OCI-LY7 (cell line): ENCODE data around the gene CBFA2T2. TPM values are rescaled to one million over a fixed set of nuclear protein-coding genes. Genes with fewer than 3 reads are reported as not detected.

ENCODE experiments used
- BruUV-seq: library from RNA; stranded (reverse); fragments of 400-500 nt; replicated peaks from 2 replicates; lab custom pipeline; 2021; lab: Mats Ljungman, UMichigan
- CTCF ChIA-PET: fragments of 300-600 bp; sonication (Branson Sonifier 250); formaldehyde crosslinking; loops from one replicate; lab custom pipeline; 2022; ENCODE audit warnings: antibody characterized with exemption; ENCODE audit not compliant: unreplicated experiment; lab: Charles Lee
- POLR2A ChIA-PET: fragments of 300-600 bp; sonication (Branson Sonifier 250); formaldehyde crosslinking; loops from one replicate; lab custom pipeline; 2022; ENCODE audit warnings: antibody characterized with exemption; lab: Charles Lee
- DNase-seq: peaks from one replicate; pipeline ENCODE4 v3.0.0-alpha.2; 2015; ENCODE audit warnings: low spot score
- H2AFZ ChIP-seq: fragments of 200-600 bp; sonication (generic), shearing (Covaris generic); 2 replicates; pipeline ENCODE4 v1.6.1; 2014; ENCODE audit warnings: mild to moderate bottlenecking, antibody characterized with exemption, low read length, moderate library complexity
- H3K27ac ChIP-seq: fragments of 200-600 bp; sonication (generic); 2 replicates; pipeline ENCODE4 v1.5.1; 2014; ENCODE audit warnings: mixed run types, low read depth, mild to moderate bottlenecking, moderate library complexity, low read length, inconsistent platforms; ENCODE audit not compliant: poor library complexity, severe bottlenecking
- H3K36me3 ChIP-seq: fragments of 200-600 bp; sonication (generic); 2 replicates; pipeline ENCODE4 v1.6.1; 2014; ENCODE audit warnings: mild to moderate bottlenecking, antibody characterized with exemption, low read length, moderate library complexity, mixed read lengths; ENCODE audit not compliant: insufficient read depth
- H3K4me1 ChIP-seq: fragments of 200-600 bp; sonication (generic); 2 replicates; pipeline ENCODE4 v1.5.1; 2014; ENCODE audit warnings: mild to moderate bottlenecking, low read length; ENCODE audit not compliant: insufficient read depth, poor library complexity, severe bottlenecking
- H3K4me2 ChIP-seq: fragments of 200-600 bp; sonication (generic); 2 replicates; pipeline ENCODE4 v1.6.1; 2014; ENCODE audit warnings: mild to moderate bottlenecking, low read length
- H3K4me3 ChIP-seq: fragments of 200-600 bp; sonication (generic); 2 replicates; pipeline ENCODE4 v1.5.1; 2014; ENCODE audit warnings: mild to moderate bottlenecking, low read depth, low read length; ENCODE audit not compliant: poor library complexity, severe bottlenecking
- H3K79me2 ChIP-seq: fragments of 200-600 bp; sonication (generic); 2 replicates; pipeline ENCODE4 v1.6.1; 2016; ENCODE audit warnings: low read depth, mild to moderate bottlenecking, low read length, moderate library complexity, mixed read lengths; ENCODE audit not compliant: insufficient read depth
- H3K9me2 ChIP-seq: fragments of 200-600 bp; sonication (generic); 2 replicates; pipeline ENCODE4 v1.6.1; 2016; ENCODE audit warnings: mild to moderate bottlenecking, low read length, mixed read lengths; ENCODE audit not compliant: insufficient read depth
- H3K9me3 ChIP-seq: fragments of 200-600 bp; sonication (generic); 2 replicates; pipeline ENCODE4 v1.6.1; 2014; ENCODE audit warnings: mild to moderate bottlenecking, mixed run types, low read length, mixed read lengths
- H4K20me1 ChIP-seq: fragments of 200-600 bp; sonication (generic); 2 replicates; pipeline ENCODE4 v1.6.1; 2014; ENCODE audit warnings: mild to moderate bottlenecking, antibody characterized with exemption, low read length, moderate library complexity, mixed read lengths; ENCODE audit not compliant: insufficient read depth
- EZH2phosphoT487 ChIP-seq: fragments of 200-600 bp; sonication (generic); IDR thresholded peaks from 2 replicates; pipeline ENCODE4 v1.6.1; 2018; ENCODE audit warnings: low read depth, borderline replicate concordance, mild to moderate bottlenecking, mixed run types, antibody characterized with exemption, low read length, moderate library complexity, mixed read lengths
- intact Hi-C: fragments of 100-400 bp; cut with micrococcal nuclease; formaldehyde crosslinking; loops from one replicate; pipeline ENCODE4 v1.10.0; 2022; ENCODE audit not compliant: unreplicated experiment
- total RNA-seq, 2 experiments: library from RNA; depleted of rRNA in 1 of 2; stranded (reverse); fragments of >200 nt in 1 of 2; shearing (Covaris generic) in 1 of 2; gene quantifications; 2 replicates each; pipeline ENCODE4 v1.2.3, GENCODE V29; 2014 to 2022
- TF ChIP-seq, protein P1 (sequence below): fragments of 200-600 bp; sonication (generic); conservative IDR thresholded peaks from 2 replicates; pipeline ENCODE4 v1.5.1; 2014; ENCODE audit warnings: mild to moderate bottlenecking, antibody characterized with exemption, low read length, moderate library complexity, mixed read lengths

CBFA2T2 gene
- total RNA-seq, 2 experiments from 2014 or later: 20.7 to 32.9 TPM

DNA sequence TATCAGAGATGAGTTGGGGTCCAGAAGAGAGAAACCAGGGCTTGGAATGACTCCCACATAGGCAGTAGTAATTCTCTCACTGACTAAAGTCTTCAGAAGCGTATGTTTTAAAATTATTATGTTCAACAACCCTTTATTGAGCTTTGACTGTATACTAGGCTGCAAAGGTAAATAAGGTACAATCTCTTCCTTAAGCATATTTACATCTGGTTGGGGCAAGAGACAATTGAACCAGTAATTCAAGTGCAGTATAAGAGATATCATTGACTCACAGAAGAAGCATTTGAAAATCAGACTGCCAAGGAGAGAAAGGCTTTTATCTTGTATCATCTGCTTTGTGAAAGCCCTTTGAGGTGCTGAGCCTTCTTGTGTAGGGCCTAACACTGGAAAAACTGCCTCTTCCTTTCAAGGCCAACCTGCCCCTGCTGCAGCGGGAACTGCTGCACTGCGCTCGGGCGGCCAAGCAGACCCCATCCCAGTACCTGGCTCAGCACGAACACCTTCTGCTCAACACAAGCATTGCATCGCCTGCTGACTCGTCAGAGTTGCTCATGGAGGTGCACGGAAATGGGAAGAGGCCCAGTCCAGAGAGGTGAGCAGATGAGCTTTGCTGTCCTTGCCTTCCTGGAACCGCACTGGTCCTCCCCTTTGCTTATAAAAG, 132.9 kb downstream of the CBFA2T2 start:
- POLR2A ChIA-PET: interaction anchor here (1.0 to 1.3 kb wide), 3 partner anchors 13 to 53 kb away, joined by 3 read pairs; no protein-coding TSS in a partner anchor
- no peaks in the 10 kb centered on the region for H4K20me1 ChIP-seq
- H3K9me3 ChIP-seq: no peaks in the 10 kb centered on the region
- H3K9me2 ChIP-seq: no peaks in the 10 kb centered on the region
- H3K27ac ChIP-seq: no peak overlapping the region
- peaks cover 10% of the 10 kb centered on the region; the same call in 1 of the 2 replicates for H3K79me2 ChIP-seq
- TF ChIP-seq EZH2phosphoT487: no peak
- TF ChIP-seq, protein P1, sequence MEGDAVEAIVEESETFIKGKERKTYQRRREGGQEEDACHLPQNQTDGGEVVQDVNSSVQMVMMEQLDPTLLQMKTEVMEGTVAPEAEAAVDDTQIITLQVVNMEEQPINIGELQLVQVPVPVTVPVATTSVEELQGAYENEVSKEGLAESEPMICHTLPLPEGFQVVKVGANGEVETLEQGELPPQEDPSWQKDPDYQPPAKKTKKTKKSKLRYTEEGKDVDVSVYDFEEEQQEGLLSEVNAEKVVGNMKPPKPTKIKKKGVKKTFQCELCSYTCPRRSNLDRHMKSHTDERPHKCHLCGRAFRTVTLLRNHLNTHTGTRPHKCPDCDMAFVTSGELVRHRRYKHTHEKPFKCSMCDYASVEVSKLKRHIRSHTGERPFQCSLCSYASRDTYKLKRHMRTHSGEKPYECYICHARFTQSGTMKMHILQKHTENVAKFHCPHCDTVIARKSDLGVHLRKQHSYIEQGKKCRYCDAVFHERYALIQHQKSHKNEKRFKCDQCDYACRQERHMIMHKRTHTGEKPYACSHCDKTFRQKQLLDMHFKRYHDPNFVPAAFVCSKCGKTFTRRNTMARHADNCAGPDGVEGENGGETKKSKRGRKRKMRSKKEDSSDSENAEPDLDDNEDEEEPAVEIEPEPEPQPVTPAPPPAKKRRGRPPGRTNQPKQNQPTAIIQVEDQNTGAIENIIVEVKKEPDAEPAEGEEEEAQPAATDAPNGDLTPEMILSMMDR: no peak
- no peak overlapping the region for H3K4me3 ChIP-seq
- peaks cover 95% of the 10 kb centered on the region for H3K36me3 ChIP-seq
- peaks cover 20% of the 10 kb centered on the region for H3K4me1 ChIP-seq
- intact Hi-C loops: no loop called here
- CTCF ChIA-PET: interaction anchor here (0.9 kb wide), 1 partner anchor 44 kb away, joined by 4 read pairs; no protein-coding TSS in a partner anchor
- DNase-seq: no peak
- H3K4me2 ChIP-seq: no peak overlapping the region
- no TSS peak for BruUV-seq
- no peak overlapping the region for H2AFZ ChIP-seq

DNA sequence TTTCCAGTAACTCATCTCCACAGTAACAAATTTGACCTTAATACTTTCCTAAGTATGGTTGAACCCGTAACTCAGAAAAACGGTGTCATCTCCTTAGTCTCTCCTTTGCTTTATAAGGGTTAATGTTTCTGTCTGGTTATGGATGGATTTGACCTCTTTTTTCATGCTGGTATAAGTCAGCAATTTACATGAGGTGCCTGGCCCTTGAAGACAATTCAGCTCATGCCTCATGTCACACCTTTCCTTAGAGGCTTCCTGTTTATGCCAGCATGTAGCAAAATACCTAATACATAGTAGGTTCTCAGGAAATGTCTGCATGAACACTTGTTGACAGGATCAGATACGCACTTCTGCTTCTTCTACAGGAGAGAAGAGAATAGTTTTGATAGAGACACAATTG, 134.5 kb downstream of the CBFA2T2 start:
- Histone ChIP-seq H3K4me2 (no peak overlapping the region), H3K9me2 (no peaks in the 10 kb centered on the region), H3K4me1 (peaks cover 20% of the 10 kb centered on the region), H2AFZ (no peak overlapping the region), H3K27ac (no peak overlapping the region), H4K20me1 (no peaks in the 10 kb centered on the region), H3K79me2 (peaks cover 10% of the 10 kb centered on the region; the same call in 1 of the 2 replicates), H3K4me3 (no peak overlapping the region), H3K36me3 (peaks cover 97% of the 10 kb centered on the region), H3K9me3 (no peaks in the 10 kb centered on the region)
- TF ChIP-seq EZH2phosphoT487: no peak
- TF ChIP-seq, protein P1: no peak
- CTCF ChIA-PET: no interaction called here
- DNase-seq: no peak
- BruUV-seq: no TSS peak
- intact Hi-C loops: no loop called here
- POLR2A ChIA-PET: no interaction called here

DNA sequence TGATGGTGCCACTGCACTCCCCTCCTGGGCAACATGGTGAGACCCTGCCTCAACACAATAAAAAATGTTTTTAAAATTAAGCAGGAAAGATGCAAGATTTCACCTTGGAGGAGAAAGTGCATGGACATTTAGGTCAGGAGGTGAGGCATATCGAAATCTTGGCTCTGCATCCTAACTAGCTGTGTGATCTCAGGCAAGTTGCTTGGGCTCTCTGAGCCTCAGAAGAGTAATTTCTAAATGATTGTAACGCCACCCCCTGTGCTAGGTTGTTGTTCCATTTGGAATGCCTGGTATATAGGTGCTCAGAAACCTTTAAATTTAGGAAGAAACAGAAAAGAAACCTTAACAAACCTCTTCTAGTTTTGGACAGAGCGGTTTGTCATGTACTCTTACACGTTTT, 136.3 kb downstream of the CBFA2T2 start:
- BruUV-seq: no TSS peak
- intact Hi-C loops: no loop called here
- 0 out of 2 replicates have a peak, but pooled peaks cover 6% of the 10 kb centered on the region for H3K79me2 ChIP-seq
- H3K9me2 ChIP-seq: no peaks in the 10 kb centered on the region
- no peaks in the 10 kb centered on the region for H4K20me1 ChIP-seq
- DNase-seq: no peak
- H3K9me3 ChIP-seq: no peaks in the 10 kb centered on the region
- H3K4me1 ChIP-seq: peaks cover 13% of the 10 kb centered on the region
- H2AFZ ChIP-seq: no peak overlapping the region
- ChIA-PET POLR2A (no interaction called here), CTCF (no interaction called here)
- TF ChIP-seq EZH2phosphoT487: no peak
- TF ChIP-seq, protein P1: no peak
- H3K36me3 ChIP-seq: peaks cover 98% of the 10 kb centered on the region
- H3K27ac ChIP-seq: no peak overlapping the region
- no peak overlapping the region for H3K4me3 ChIP-seq
- no peak overlapping the region for H3K4me2 ChIP-seq
